ENCODE results near the gene KL.

The KL gene

DNA sequence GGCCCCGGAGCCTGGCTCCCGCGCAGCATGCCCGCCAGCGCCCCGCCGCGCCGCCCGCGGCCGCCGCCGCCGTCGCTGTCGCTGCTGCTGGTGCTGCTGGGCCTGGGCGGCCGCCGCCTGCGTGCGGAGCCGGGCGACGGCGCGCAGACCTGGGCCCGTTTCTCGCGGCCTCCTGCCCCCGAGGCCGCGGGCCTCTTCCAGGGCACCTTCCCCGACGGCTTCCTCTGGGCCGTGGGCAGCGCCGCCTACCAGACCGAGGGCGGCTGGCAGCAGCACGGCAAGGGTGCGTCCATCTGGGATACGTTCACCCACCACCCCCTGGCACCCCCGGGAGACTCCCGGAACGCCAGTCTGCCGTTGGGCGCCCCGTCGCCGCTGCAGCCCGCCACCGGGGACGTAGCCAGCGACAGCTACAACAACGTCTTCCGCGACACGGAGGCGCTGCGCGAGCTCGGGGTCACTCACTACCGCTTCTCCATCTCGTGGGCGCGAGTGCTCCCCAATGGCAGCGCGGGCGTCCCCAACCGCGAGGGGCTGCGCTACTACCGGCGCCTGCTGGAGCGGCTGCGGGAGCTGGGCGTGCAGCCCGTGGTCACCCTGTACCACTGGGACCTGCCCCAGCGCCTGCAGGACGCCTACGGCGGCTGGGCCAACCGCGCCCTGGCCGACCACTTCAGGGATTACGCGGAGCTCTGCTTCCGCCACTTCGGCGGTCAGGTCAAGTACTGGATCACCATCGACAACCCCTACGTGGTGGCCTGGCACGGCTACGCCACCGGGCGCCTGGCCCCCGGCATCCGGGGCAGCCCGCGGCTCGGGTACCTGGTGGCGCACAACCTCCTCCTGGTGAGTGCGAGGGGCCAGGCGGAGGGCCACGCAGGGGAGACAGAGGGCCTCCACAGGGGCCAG lies at the start of gene KL:
TSS of gene KL (plus strand) at position 10 of the 909 bp plus-strand sequence. CDS start at position 28, 18 bp downstream.
- peak; percentile 15 to 33 for ATAC-seq

DNA sequence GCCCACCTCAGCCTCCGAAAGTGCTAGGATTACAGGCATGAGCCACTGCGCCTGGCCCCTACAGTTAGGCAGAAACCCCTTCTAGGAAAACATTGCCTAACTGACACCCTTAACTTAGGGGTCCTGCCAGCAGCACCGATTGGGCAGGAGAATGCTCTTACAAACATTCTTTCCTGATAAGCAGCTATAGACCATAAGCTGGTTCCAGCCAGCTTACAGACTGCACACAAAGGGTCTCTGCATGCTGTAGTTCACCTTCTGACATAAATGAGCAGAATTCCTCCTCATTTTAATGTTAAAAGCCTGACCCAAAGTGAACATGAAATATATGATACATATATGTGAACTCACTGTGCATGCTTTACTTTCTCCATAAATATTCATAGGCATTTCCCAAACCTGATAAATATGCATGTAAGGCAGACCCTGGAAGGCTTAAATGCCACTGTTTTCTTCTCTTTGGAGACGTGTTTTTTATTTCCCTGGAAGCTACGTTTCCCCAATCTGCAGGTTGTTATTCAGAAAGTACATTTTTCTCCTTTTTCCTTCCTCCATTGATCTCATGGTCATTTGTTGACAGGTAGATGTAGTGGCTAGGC lies 48.5 kb upstream of the KL start:
- ATAC-seq = no peak

DNA sequence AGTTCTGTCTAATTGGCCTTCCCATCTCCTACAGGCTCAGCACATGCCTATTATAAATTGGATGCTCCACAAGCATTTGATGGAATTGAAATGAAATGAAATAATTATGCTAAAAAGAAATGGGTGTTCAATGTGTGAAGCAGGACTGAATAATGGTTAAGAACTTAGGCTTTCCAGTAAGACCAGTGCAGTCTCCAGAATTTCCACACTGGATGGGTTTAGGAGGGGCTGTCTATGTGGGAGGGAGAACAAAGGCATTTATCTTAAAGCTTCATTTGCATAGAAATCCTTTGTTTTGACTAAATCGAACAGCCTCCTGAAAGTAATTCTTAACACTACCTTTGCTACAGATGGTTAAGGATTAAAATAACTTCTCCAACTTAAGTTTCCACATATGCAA lies 47.9 kb upstream of the KL start:
- ATAC-seq = no peak

DNA sequence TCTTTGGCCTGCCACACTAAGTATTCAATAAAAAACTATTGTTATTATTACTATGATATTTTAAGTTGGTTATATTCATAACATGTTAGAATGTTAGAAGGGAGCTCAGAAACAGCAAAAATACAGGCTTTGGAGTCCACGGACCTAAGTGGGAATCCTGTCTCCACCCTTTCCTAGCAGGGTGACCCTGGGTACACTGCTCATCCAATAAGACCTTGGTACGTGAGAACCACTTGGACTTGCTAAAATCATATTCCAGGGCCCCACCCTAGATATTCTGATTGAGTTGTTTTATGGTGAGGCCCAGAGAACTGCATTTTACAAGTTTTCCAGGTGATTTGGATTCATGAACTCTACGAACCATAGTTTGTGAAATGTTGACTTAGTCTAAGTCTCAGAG lies 47.4 kb upstream of the KL start:
- ATAC-seq = no peak

DNA sequence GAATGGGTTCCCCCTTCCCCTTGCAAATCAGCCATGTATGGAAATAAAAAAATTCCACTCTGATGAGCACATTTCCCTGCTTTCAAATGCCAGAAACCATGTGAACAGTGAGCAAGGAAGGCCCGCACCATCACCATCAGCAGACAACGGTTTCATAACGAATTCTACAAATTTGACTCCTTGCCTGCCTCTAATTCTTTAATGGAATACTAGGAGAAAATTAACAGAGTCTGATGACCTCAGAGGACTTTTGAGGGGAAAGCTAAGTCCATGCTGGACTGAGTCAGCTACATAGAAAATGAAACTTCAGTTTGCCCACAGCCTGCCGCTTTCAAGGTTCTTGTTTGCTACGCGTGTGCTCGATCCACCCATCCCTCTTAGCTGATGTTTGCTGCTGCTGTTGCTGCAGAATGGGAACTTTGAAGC lies 46.7 kb upstream of the KL start:
- ATAC-seq = no peak

DNA sequence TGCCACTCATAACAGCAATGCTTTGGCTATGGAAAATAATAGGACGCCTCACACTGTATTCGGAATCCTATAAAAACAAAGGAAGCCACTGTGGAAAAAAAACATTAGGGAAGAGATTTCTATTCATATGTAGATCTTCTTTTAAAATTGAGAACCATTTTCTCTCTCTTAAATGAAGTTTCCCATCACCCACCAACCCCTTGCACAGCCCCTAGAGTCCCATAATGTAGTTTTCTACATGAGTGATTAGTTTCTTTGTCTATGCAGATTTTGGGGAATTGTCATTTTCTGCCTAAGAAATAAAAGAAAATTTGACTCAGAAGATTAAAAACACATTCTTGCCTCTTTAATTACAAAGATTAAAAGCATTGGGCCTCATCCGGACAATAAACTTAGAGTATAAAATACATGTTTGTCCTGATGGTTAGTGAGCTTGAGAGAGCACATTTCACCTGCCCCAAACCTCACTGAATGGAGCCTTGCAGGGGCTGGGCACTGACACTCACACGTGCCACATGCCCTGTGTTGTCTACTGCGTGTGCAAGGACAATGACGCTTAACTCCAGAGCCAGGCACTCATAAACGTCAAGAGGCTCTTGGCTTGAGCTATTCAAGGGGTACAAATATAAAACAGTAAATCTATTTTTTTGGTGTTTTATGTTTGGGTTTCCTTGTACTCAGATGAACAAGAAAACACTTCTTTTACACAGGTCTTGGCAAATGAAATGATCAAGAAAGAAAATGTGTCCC lies 40.0 kb upstream of the KL start:
- no peak for ATAC-seq

DNA sequence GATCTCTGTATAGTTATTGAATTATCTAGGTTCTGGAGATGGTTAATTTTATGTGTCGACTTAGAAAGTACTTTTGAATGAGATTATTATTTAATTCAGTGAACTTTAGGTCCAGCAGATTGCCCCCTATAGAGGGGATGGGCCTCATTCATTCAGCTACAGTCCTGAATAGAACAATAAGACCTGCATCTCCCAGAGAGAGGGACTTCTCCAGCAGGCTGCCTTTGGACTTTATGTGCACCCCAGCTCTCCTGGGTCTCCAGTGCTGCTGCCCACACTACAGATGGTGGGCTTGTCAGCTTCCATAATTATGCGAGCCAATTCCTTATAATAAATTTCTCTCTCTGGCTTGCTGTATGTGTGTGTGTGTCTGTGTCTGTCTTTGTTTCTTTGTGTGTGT lies 39.3 kb upstream of the KL start:
- no peak for ATAC-seq

DNA sequence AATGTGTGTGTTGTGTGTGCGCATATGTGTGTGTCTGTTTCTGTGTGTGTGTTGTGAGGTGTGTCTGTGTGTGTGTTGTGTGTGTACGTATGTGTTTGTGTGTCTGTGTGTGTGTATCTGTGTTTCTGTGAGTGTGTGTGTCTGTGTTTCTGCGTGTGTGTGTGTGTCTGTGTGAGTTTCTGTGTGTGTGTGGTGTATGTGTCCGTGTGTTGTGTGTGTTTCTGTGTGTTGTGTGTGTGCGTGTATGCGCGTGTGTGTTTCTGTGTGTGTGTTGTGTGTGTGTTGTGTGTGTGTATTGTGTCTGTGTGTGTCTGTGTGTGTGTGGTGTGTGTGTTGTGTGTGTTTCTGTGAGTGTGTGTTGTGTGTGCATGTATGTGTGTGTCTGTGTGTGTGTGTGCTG lies 38.9 kb upstream of the KL start:
- no peak for ATAC-seq

DNA sequence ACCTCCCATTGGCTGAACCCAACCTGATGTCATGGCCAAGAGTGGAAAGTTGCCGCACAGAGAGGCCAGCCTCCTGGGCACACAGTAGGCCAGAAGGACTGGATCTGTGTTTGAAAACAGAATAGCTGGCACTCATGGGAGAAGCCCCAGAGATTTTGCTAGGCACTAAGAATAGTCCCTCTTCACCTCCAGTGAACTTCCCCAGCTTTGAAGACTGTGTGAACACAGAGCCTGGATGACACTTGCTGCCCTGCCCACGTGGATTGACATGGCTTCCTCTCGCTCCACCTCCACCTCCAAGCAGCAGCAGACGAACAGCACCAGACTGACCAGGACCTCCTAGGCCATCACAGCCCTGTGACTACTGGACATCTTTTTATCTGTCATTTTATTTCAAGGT lies 37.9 kb upstream of the KL start:
- no peak for ATAC-seq

DNA sequence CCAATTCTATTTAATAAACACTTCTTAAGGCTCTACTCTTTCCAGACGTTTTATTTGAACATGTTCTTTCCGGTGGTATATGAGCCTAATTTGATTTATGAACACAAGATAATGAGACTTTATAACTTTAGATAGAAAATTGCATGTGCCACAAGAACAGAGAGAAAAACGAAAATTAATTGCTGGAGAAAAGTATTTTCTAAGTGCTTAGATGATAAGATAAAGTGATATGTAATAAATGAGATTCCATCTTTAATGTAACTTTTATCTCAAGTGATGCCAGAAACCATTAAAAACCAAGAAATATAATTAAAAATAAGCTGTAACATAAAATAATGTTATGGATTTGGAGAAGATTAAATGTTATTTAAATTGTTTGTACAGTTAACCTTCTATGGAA lies 33.2 kb upstream of the KL start:
- no peak for ATAC-seq

DNA sequence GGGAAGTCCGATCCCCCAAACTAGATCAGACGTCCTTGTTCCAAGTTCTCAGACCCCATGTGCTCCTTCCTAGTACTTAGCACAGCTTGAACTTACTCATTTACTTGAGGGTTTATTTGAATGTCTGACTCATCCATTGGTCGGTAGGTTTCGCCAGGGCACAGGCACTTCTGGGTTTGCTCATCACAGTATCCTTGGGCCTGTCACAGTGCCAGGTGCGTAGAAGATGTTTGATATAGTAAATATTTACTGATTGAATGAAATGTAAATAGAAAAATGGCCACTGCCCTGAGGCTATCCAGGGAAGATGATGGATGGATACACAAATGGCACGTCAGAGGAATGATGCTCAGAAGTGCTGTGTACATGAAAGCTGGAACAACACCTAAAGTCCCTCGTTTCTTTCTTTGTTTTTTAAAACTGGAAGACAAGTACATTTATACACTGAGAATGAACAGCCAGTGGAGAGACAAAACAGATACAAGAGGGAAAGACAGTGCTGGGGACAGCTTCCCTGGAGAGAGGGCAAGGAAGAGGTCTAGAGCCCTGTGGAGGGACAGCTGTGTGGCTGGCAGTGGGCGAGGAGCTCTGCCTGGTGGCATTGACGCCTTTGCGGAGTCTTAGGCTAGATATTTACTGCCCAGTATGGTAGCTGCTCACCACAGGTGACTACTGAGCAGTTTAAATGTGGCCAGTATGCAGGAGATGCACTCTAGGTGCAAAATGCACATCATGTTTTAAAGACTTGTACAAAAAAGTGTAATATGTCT lies 31.2 kb upstream of the KL start:
- ATAC-seq = peak in 1 of 2 donors; percentile 30

DNA sequence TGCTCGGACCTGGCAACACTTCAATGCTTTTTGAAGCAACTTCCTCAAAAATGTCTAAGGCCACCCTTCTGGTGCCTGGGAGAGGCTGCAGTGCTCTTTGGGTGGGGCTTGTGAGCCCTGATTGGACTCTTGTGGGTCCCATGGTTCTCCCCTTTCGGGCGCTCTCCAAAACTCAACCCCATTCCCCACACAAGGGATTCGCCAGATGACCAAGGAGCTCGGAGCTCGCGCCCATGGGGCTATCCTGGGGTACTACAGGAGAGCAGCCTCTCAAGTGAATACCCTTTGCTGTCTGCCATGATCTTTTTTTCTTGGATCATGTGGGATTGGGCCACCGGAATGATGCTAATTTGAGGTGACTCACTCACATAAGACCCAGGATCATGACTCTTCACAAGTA lies 29.7 kb upstream of the KL start:
- no peak for ATAC-seq

DNA sequence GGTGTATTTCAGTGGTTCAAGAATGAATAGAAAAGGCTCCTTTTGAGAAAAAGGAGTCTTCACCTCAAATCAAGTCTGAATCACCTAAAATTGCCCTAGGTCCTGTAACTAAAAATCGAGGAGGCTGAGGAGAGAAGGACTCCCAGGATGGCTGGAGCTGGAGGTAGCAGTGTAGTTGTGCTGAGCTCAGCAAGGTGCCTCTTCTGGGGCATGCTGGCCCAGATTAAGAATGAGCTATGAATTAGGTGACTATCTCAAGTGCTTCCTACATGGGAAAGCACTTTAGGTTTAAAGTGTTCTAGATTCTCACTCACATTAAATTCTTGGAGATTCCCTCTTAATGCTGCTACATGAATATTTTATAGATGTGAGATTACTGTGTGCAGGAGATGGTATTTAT lies 28.8 kb upstream of the KL start:
- no peak for ATAC-seq

DNA sequence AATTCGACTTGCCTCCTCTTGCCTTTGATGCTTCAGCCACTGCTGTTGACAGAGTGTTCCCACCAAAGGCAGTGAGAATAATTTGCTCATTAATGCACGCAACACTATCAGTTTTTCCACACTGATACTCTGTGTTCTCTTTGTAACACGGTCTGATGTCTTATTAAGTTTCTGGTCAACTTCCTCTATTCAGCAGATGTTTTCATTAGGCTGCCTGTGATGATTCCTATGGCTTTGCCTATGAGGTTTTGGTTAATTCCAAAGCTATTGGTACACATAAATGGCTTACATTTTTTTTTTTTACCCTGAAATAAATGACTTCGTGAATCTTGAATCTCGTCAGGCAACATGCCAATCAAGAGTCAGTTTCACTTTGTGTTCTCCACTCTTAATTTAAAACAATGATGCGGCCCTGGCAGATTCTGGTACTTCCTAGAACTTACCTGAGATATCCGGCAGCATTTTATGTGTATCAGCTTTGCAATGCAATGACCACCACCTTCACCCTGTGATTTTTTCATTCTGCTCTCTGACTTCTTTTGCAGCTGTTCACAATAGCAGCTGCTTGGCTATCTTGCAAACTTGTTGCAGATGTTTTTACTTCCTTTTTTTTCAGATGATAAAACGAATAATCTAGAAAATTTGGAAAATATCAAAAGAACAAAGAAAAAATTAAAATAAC lies 27.5 kb upstream of the KL start:
- ATAC-seq = no peak

DNA sequence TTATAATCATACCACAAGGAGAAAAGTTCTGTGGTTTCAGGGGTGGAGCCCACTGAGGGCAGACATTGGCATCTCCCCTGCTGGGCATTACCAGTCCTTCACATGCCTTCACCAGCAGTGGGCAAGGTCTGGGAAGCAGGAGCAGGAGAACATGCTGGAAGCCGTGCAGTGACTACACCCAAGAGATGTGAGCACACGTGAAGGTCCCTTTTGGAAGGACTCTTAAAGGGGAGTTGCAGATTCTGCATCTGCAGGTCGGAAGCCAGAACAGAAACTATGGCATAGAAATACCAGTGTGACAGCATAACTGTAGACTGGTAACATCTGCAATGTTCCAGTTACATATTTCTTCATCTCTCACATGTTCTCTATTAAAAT lies 26.9 kb upstream of the KL start:
- ATAC-seq = no peak

DNA sequence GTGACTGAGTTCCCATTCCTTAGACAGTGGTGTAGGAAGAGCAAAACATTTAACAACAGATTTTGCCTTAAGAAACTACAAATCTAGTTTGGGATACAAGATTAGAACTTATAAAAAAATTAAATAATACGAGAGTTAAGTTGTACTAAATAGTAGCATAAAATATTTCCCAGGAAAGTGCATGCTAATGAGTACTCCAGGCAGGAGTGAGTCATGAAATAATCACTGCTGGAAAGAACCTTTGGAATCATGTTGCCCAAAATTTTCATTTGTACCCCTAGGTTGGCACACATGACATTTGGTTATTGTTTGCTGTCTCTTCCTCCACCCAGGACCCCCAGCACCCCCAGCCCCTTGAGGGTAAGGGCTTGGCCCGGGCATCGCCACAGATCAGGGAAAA lies 26.3 kb upstream of the KL start:
- no peak for ATAC-seq

DNA sequence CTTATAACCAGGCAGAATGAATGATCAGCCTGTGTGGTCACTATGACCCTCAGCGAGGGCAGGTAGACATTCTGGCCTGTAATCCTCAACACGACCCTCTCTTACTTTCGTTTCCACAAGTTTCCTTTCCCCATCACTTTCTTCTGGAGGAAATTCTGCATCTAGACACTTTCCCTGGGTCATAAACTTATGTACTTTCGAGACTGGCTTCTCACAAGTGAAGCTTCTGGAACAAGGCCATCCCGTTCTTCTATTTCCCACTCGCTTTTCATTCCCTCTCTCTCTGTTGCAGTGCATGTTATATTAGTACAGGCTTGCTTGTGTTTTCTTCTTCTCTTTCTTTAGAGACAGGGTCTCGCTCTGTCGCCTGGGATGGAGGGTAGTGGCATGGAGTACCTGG lies 23.1 kb upstream of the KL start:
- no peak for ATAC-seq

DNA sequence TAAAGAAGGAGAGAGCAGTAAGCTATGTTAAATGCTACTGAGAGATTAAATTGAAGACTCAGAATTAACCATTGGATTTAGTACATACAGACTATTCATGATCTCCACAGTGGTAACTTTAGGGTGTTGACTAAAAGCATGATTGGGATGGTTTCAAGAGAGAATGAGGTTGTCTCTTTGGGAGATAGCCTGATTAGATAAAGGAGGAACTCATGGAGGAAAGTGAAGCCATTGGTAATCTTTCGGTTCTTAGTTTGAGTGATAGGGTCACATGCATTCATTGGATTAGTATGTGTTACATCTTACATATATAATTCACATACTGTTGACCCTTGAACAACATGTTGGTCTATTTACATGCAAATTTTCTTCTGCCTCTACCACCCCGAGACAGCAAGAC lies 18.8 kb upstream of the KL start:
- no peak for ATAC-seq

DNA sequence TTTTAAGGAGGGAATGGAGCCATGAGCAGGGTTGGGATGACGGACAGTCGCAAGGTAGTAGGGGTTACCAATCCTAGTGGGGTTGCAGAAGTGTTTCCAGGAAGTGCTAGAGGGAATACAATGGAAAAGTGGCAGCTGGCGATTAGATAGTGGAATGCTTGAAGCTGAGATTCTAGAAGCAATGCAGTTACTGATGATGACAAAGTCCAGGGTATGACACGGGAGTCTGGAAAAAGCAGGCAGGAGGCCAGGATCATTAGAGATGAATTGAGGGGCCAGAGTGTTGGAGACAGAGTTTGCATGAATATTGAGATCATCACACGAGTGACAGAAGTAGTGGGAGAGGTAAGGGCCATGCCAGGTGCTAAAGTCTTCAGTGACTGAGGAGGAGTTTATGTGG lies 17.3 kb upstream of the KL start:
- no peak for ATAC-seq

DNA sequence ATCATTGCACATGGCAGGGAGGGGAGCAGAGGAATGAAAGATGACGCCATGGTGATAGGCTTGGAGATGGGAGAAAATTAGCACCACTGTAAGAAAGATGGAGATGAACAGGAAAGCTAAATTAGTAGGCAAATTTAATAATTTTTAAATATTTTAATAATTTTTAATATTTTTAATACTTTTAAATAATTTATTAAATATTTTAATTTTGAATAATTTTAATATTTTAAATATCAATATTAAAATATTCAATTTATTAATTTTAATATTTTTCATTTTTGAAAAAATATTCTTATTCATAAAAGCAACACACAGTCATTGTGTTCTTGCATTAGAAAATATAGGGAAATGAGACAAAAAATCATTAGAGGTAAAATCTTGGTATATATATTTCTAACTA lies 15.9 kb upstream of the KL start:
- no peak for ATAC-seq

DNA sequence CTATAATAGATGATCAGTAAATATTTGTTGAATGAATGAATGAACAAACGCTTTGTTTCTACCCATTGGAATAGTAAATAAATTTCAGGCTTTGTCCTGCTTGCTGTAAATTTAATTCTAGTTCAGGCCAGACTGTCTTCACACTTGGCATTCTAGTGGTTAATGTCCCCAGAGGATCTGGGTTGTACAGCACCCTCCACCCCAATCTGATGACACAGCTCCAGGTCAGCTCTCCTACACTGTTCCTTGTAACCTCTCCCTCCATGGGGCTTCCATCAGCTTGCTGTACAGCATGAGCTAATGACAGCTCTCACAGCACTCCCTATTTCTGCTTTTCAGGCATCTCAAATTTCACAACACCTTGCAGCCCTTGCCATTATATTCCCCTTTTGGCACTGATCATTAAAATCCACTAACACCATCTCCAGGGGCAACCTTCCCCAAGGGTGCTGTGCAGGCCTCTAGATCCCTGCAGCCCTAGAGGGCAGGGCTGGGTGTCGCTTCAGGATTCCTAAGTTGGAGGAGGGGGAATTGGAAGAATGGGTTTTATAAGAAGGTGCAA lies 12.7 kb upstream of the KL start:
- no peak for ATAC-seq

DNA sequence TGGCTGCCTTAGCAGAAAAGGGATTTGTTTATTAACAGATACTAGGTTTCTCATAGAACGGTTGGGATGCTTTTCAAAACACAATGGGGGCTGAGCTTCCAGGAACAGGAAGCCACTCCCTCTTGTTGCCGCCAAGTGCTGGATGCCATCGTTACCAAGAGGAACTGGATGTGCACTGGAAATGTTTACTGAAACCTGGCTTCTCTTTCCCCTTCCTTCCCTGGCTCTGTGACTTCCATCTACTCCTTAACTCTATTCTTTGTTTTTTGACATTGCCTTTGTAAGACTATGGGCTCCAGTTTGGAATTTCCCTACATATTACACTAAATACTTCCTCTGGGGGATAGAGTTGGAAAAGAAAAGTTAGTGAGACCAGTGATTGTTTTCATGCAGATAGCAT lies 11.7 kb upstream of the KL start:
- ATAC-seq = no peak
